Breast epithelium (tissue), 3 donors: ENCODE measurements around the gene FOXN3.

Experiments
- CTCF ChIP-seq, 3 donors: fragments of 450-650 bp; IDR thresholded peaks; one replicate each; pipeline ENCODE4 v1.5.1; 2016 to 2017; ENCODE audit warnings: antibody characterized with exemption in 3 of 3, mild to moderate bottlenecking in 3 of 3, moderate library complexity in 3 of 3
- POLR2AphosphoS5 ChIP-seq, 3 donors: sonication (generic); formaldehyde crosslinking; IDR thresholded peaks; one replicate each; pipeline ENCODE4 v1.6.1; 2017; ENCODE audit warnings: antibody characterized with exemption in 3 of 3

GRCh38 chr14:89428173-89428523, 11.1 kb upstream of the FOXN3 start:
- TF ChIP-seq POLR2AphosphoS5 (IDR thresholded peaks at IDR 0.05) (no peak), CTCF (IDR thresholded peaks at IDR 0.05) (no peak)
